Measurements from ENCODE around the gene HES4. TPM values are rescaled to one million over a fixed set of nuclear protein-coding genes. Genes with fewer than 3 reads are reported as not detected.

Gene HES4
- total and polyA plus RNA-seq, 10 of the 15 experiments (the other 5 are each of a cell fraction or from before 2014, with no cell fraction given): 0.44 to 1.7 (median 0.85) TPM; not detected in 5

DNA sequence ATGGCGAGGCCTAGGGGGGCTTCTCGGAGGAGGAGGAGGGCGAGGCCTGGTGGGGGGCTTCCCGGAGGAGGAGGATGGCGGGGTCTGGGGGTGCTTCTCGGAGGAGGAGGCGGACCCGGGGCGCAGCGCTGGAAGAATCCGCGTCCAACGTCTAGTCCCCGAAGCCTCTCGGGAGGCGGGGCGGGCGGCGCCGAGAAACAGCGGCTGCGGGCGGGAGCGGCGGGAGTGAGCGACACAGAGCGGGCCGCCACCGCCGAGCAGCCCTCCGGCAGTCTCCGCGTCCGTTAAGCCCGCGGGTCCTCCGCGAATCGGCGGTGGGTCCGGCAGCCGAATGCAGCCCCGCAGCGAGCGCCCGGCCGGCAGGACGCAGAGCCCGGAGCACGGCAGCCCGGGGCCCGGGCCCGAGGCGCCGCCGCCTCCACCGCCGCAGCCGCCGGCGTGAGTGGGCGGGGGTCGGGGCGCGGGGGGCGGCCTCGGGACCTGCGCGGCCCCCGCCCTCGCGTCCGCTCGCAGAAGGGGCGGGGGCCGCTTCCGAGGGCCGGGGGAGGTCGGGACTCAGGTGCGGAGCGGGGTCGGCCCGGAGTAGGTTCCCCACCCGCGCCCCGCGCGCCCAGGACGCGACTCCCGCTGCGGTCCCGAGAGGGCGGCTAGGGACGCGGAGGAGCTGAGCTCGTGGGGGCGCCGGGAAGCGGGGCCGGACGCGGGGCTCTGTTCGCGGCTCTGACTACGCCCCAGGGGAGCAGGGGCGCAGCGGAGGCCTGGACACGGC, 39.4 kb downstream of the HES4 start, which contains the start of gene KLHL17 (continued):
- TF ChIP-seq ETV6 (conservative IDR thresholded peaks at IDR 0.05 in 1 of 2, IDR thresholded peaks at IDR 0.05 in 1 of 2; ENCODE audit: borderline replicate concordance in 1 of 2, low read depth in 1 of 2): no peak
- no peak for TF ChIP-seq GABPA (IDR thresholded peaks at IDR 0.05; ENCODE audit: low read depth)
- peak; percentile 35; the same call in 1 of the 2 replicates for TF ChIP-seq HCFC1 (IDR thresholded peaks at IDR 0.05; ENCODE audit: low read length)
- no peak for TF ChIP-seq FOXM1 (IDR thresholded peaks at IDR 0.05; ENCODE audit: low read depth, low read length)
- no peak for TF ChIP-seq ZSCAN29 (IDR thresholded peaks at IDR 0.05)
- TF ChIP-seq, protein P1, sequence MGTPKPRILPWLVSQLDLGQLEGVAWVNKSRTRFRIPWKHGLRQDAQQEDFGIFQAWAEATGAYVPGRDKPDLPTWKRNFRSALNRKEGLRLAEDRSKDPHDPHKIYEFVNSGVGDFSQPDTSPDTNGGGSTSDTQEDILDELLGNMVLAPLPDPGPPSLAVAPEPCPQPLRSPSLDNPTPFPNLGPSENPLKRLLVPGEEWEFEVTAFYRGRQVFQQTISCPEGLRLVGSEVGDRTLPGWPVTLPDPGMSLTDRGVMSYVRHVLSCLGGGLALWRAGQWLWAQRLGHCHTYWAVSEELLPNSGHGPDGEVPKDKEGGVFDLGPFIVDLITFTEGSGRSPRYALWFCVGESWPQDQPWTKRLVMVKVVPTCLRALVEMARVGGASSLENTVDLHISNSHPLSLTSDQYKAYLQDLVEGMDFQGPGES (IDR thresholded peaks at IDR 0.05): no peak
- peak in 1 of 2 experiments; percentile 72; a peak in 2 of 4 replicates for TF ChIP-seq BHLHE40 (IDR thresholded peaks at IDR 0.05; ENCODE audit: borderline replicate concordance in 1 of 2, low read depth in 2 of 2, low read length in 1 of 2)
- peak; percentile 100 for TF ChIP-seq SMARCA5 (IDR thresholded peaks at IDR 0.05)
- TF ChIP-seq CHD4 (IDR thresholded peaks at IDR 0.05): no peak
- no peak for TF ChIP-seq ESRRA (IDR thresholded peaks at IDR 0.05; ENCODE audit: low read length)
- TF ChIP-seq HDGF (IDR thresholded peaks at IDR 0.05): no peak
- 0 out of 2 replicates have a peak, but pooled peaks have one; percentile 36 for TF ChIP-seq CREM (IDR thresholded peaks at IDR 0.05; ENCODE audit: low read depth)
- no peak for TF ChIP-seq SMC3 (IDR thresholded peaks at IDR 0.05; ENCODE audit: borderline replicate concordance, low read length)
- TF ChIP-seq, protein P2, sequence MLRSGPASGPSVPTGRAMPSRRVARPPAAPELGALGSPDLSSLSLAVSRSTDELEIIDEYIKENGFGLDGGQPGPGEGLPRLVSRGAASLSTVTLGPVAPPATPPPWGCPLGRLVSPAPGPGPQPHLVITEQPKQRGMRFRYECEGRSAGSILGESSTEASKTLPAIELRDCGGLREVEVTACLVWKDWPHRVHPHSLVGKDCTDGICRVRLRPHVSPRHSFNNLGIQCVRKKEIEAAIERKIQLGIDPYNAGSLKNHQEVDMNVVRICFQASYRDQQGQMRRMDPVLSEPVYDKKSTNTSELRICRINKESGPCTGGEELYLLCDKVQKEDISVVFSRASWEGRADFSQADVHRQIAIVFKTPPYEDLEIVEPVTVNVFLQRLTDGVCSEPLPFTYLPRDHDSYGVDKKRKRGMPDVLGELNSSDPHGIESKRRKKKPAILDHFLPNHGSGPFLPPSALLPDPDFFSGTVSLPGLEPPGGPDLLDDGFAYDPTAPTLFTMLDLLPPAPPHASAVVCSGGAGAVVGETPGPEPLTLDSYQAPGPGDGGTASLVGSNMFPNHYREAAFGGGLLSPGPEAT (IDR thresholded peaks at IDR 0.05; ENCODE audit: low read depth): no peak
- TF ChIP-seq, protein P3, sequence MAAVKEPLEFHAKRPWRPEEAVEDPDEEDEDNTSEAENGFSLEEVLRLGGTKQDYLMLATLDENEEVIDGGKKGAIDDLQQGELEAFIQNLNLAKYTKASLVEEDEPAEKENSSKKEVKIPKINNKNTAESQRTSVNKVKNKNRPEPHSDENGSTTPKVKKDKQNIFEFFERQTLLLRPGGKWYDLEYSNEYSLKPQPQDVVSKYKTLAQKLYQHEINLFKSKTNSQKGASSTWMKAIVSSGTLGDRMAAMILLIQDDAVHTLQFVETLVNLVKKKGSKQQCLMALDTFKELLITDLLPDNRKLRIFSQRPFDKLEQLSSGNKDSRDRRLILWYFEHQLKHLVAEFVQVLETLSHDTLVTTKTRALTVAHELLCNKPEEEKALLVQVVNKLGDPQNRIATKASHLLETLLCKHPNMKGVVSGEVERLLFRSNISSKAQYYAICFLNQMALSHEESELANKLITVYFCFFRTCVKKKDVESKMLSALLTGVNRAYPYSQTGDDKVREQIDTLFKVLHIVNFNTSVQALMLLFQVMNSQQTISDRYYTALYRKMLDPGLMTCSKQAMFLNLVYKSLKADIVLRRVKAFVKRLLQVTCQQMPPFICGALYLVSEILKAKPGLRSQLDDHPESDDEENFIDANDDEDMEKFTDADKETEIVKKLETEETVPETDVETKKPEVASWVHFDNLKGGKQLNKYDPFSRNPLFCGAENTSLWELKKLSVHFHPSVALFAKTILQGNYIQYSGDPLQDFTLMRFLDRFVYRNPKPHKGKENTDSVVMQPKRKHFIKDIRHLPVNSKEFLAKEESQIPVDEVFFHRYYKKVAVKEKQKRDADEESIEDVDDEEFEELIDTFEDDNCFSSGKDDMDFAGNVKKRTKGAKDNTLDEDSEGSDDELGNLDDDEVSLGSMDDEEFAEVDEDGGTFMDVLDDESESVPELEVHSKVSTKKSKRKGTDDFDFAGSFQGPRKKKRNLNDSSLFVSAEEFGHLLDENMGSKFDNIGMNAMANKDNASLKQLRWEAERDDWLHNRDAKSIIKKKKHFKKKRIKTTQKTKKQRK (IDR thresholded peaks at IDR 0.05; ENCODE audit: low read depth, low read length): no peak
- TF ChIP-seq, protein P4, sequence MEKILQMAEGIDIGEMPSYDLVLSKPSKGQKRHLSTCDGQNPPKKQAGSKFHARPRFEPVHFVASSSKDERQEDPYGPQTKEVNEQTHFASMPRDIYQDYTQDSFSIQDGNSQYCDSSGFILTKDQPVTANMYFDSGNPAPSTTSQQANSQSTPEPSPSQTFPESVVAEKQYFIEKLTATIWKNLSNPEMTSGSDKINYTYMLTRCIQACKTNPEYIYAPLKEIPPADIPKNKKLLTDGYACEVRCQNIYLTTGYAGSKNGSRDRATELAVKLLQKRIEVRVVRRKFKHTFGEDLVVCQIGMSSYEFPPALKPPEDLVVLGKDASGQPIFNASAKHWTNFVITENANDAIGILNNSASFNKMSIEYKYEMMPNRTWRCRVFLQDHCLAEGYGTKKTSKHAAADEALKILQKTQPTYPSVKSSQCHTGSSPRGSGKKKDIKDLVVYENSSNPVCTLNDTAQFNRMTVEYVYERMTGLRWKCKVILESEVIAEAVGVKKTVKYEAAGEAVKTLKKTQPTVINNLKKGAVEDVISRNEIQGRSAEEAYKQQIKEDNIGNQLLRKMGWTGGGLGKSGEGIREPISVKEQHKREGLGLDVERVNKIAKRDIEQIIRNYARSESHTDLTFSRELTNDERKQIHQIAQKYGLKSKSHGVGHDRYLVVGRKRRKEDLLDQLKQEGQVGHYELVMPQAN (conservative IDR thresholded peaks at IDR 0.05): peak; percentile 43
- TF ChIP-seq EGR1 (IDR thresholded peaks at IDR 0.05; ENCODE audit: borderline replicate concordance in 1 of 2, low read depth in 2 of 2, low read length in 2 of 2): peak; percentile 28 to 76; a peak in 2 of 3 replicates
- TF ChIP-seq, protein P5, sequence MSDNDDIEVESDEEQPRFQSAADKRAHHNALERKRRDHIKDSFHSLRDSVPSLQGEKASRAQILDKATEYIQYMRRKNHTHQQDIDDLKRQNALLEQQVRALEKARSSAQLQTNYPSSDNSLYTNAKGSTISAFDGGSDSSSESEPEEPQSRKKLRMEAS (IDR thresholded peaks at IDR 0.05; ENCODE audit: low read depth, low read length): 0 out of 2 replicates have a peak, but pooled peaks have one; percentile 37
- TF ChIP-seq, protein P6, sequence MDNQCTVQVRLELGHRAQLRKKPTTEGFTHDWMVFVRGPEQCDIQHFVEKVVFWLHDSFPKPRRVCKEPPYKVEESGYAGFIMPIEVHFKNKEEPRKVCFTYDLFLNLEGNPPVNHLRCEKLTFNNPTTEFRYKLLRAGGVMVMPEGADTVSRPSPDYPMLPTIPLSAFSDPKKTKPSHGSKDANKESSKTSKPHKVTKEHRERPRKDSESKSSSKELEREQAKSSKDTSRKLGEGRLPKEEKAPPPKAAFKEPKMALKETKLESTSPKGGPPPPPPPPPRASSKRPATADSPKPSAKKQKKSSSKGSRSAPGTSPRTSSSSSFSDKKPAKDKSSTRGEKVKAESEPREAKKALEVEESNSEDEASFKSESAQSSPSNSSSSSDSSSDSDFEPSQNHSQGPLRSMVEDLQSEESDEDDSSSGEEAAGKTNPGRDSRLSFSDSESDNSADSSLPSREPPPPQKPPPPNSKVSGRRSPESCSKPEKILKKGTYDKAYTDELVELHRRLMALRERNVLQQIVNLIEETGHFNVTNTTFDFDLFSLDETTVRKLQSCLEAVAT (IDR thresholded peaks at IDR 0.05): 0 out of 2 replicates have a peak, but pooled peaks have one; percentile 23

All from GM12878 (cell line).